GM23338 (cell line): ENCODE measurements around the gene UBE2G2. TPM values are rescaled to one million over a fixed set of nuclear protein-coding genes. Genes with fewer than 3 reads are reported as not detected.
A peak's percentile ranks its signal among the peaks of the same experiment; 100 is the strongest.

ENCODE experiments used
- ATAC-seq: fragments of 200-7000 bp; cut with Tn5 transposase; 3 replicates; pipeline ENCODE4 v1.9.1; 2020
- DNase-seq: peaks from one replicate; pipeline ENCODE4 v3.0.0-alpha.2; 2015; ENCODE audit warnings: low spot score
- H2AFZ ChIP-seq: fragments of 200-600 bp; sonication (generic); 2 replicates; pipeline ENCODE4 v1.8.0; 2016; ENCODE audit warnings: antibody characterized with exemption, mild to moderate bottlenecking, moderate library complexity
- H3F3A ChIP-seq: fragments of 200-600 bp; sonication (generic); replicated peaks from 2 replicates; pipeline ENCODE4 v1.8.0; 2017; ENCODE audit warnings: antibody characterized with exemption, mixed run types, low read depth
- H3K27ac ChIP-seq: fragments of 200-600 bp; sonication (generic); 2 replicates; pipeline ENCODE4 v1.6.1; 2016; ENCODE audit warnings: low read depth
- H3K27me3 ChIP-seq: fragments of 200-600 bp; sonication (generic); 2 replicates; pipeline ENCODE4 v1.8.0; 2016; ENCODE audit warnings: mild to moderate bottlenecking, mixed run types, moderate library complexity; ENCODE audit not compliant: insufficient read depth
- H3K36me3 ChIP-seq: fragments of 200-600 bp; sonication (generic); 2 replicates; pipeline ENCODE4 v1.8.0; 2016; ENCODE audit warnings: mild to moderate bottlenecking; ENCODE audit not compliant: insufficient read depth
- H3K4me1 ChIP-seq: fragments of 200-600 bp; sonication (generic); 2 replicates; pipeline ENCODE4 v1.8.0; 2016; ENCODE audit warnings: mild to moderate bottlenecking, moderate library complexity; ENCODE audit not compliant: insufficient read depth
- H3K4me2 ChIP-seq: fragments of 200-600 bp; sonication (generic); 2 replicates; pipeline ENCODE4 v1.7.1; 2017; ENCODE audit warnings: mixed run types
- H3K4me3 ChIP-seq: fragments of 200-600 bp; sonication (generic); 2 replicates; pipeline ENCODE4 v1.6.1; 2016; ENCODE audit warnings: mixed run types
- H3K79me2 ChIP-seq: fragments of 200-600 bp; sonication (generic); replicated peaks from 2 replicates; pipeline ENCODE4 v1.8.0; 2017; ENCODE audit warnings: mild to moderate bottlenecking; ENCODE audit not compliant: insufficient read depth
- H3K9me2 ChIP-seq: fragments of 200-600 bp; sonication (generic); 2 replicates; pipeline ENCODE4 v1.8.0; 2017; ENCODE audit not compliant: insufficient read depth
- H4K20me1 ChIP-seq: fragments of 200-600 bp; sonication (generic); replicated peaks from 2 replicates; pipeline ENCODE4 v1.8.0; 2017; ENCODE audit warnings: mild to moderate bottlenecking; ENCODE audit not compliant: insufficient read depth
- H3K27ac Mint-ChIP-seq: 2 replicates; pipeline ENCODE4 v1.8.0; 2020; ENCODE audit warnings: inconsistent platforms, mild to moderate bottlenecking, moderate library complexity, mixed read lengths
- H3K27me3 Mint-ChIP-seq: 3 replicates; pipeline ENCODE4 v1.8.0; 2022; ENCODE audit warnings: low read depth, mild to moderate bottlenecking, moderate library complexity, mixed read lengths, inconsistent platforms; ENCODE audit not compliant: insufficient read depth, poor library complexity
- H3K36me3 Mint-ChIP-seq: 3 replicates; pipeline ENCODE4 v1.8.0; 2021; ENCODE audit warnings: low read depth, mild to moderate bottlenecking, inconsistent platforms, moderate library complexity, mixed read lengths
- H3K4me1 Mint-ChIP-seq: 3 replicates; pipeline ENCODE4 v1.8.0; 2020; ENCODE audit warnings: mild to moderate bottlenecking, inconsistent platforms, mixed read lengths
- H3K4me3 Mint-ChIP-seq: 3 replicates; pipeline ENCODE4 v1.8.0; 2021; ENCODE audit warnings: moderate library complexity, mild to moderate bottlenecking, inconsistent platforms, mixed read lengths
- H3K9me3 Mint-ChIP-seq: 3 replicates; pipeline ENCODE4 v1.8.0; 2020; ENCODE audit warnings: moderate library complexity, mild to moderate bottlenecking, inconsistent platforms, mixed read lengths
- EZH2 ChIP-seq: fragments of 200-600 bp; sonication (generic); IDR thresholded peaks from one replicate; pipeline ENCODE4 v1.8.0; 2017; ENCODE audit warnings: antibody characterized with exemption, mild to moderate bottlenecking, low read depth; ENCODE audit not compliant: unreplicated experiment
- JUNB ChIP-seq: IDR thresholded peaks from one replicate; pipeline ENCODE4 v1.6.1; 2016; ENCODE audit warnings: antibody characterized with exemption; ENCODE audit not compliant: unreplicated experiment
- NANOG ChIP-seq: IDR thresholded peaks from 2 replicates; pipeline ENCODE4 v1.6.1; 2016; ENCODE audit warnings: antibody characterized with exemption, borderline replicate concordance
- ZNF331 ChIP-seq: fragments of 250-450 bp; sonication (Bioruptor Pico); IDR thresholded peaks from 2 replicates; pipeline ENCODE4 v1.5.0; 2020; ENCODE audit warnings: low read depth, mild to moderate bottlenecking, moderate library complexity
- polyA plus RNA-seq: library from polyadenylated mRNA; unstranded; fragments of >200 nt; fragmentation: Nextera tagmentation; extraction: Ambion mirVana; gene quantifications from 2 replicates; pipeline ENCODE4 v1.2.1, GENCODE V29; 2016
- total RNA-seq: library from RNA; depleted of rRNA; stranded (reverse); fragments of >200 nt; shearing (Covaris generic); gene quantifications from 2 replicates; pipeline ENCODE4 v1.2.3, GENCODE V29; 2014
- TF ChIP-seq, protein P1 (sequence below), 2 experiments: fragments of 200-600 bp in 1 of 2; sonication (generic) in 1 of 2; conservative IDR thresholded peaks; 2 replicates each; pipeline versions ENCODE4 v1.5.1 to v1.6.1; 2016 to 2017; ENCODE audit warnings: antibody characterized with exemption in 2 of 2, low read depth in 2 of 2, mild to moderate bottlenecking in 2 of 2, moderate library complexity in 1 of 2
- TF ChIP-seq, protein P2 (sequence below): IDR thresholded peaks from 2 replicates; pipeline ENCODE4 v1.6.1; 2016; ENCODE audit warnings: antibody characterized with exemption
- TF ChIP-seq, protein P3 (sequence below): fragments of 250-450 bp; sonication (Bioruptor Pico); IDR thresholded peaks from 2 replicates; pipeline ENCODE4 v1.5.0; 2020; ENCODE audit warnings: mild to moderate bottlenecking, moderate library complexity

Gene UBE2G2
- total and polyA plus RNA-seq, 2 experiments from 2014 or later, result 66.4 to 100 TPM

DNA sequence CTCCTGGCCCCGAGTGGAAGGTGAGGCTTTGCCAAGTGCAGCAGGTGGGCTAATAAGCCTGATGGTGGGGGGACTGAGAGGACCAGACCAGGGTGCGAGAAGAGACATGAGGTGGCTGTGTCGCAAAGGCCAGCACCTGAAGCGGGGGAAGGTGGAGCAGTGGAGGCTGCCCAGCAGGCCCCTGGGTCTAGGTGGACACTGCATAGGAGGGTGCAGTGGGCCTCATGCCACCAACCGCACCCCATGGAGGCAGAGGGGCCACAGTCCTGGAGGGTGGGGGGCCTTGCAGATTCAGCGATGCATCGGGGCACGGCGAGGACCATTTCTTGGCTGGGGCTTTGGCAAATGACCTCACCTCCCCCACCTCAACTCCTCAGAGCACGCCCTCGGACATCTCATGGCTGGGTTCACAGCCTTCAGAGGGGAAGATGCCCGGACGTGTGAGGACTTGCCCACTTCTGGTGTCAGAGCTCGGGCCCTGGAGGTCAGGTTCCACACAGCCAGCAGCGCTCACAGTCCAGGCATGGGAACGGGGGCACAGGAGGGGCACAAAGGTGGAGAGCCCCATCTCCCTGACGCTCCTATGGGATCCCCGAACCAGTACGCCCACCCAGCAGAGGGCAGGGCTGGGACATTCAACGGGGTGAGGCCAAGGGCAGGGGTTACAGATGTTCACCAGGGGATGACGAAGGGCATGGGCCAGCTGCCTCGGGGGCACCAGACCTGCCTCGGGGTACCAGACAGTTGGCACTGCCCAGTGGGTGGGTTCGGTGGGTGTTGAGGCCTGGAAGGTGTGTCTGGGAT, 35.4 kb downstream of the UBE2G2 start:
- Histone ChIP-seq H3K9me2 (no peaks in the 10 kb centered on the region), H3K36me3 (peaks cover 4% of the 10 kb centered on the region; the same call in 1 of the 2 replicates), H3K27ac (peak overlapping the region; percentile 66; the same call in 1 of the 2 replicates), H3K4me1 (peaks cover 12% of the 10 kb centered on the region), H3F3A (0 out of 2 replicates have a peak, but pooled peaks cover 2% of the 10 kb centered on the region), H2AFZ (no peak overlapping the region), H3K4me2 (no peak overlapping the region), H4K20me1 (no peaks in the 10 kb centered on the region), H3K4me3 (no peak overlapping the region), H3K27me3 (no peaks in the 10 kb centered on the region), H3K79me2 (no peaks in the 10 kb centered on the region)
- Mint-ChIP-seq H3K27ac (peak overlapping the region; percentile 90), H3K4me3 (no peak overlapping the region), H3K36me3 (peaks cover 24% of the 10 kb centered on the region), H3K4me1 (peaks cover 41% of the 10 kb centered on the region), H3K27me3 (peaks cover 17% of the 10 kb centered on the region), H3K9me3 (peaks cover 3% of the 10 kb centered on the region; the same call in 2 of the 3 replicates)
- DNase-seq (no peak), ATAC-seq (no peak)
- TF ChIP-seq, protein P1, sequence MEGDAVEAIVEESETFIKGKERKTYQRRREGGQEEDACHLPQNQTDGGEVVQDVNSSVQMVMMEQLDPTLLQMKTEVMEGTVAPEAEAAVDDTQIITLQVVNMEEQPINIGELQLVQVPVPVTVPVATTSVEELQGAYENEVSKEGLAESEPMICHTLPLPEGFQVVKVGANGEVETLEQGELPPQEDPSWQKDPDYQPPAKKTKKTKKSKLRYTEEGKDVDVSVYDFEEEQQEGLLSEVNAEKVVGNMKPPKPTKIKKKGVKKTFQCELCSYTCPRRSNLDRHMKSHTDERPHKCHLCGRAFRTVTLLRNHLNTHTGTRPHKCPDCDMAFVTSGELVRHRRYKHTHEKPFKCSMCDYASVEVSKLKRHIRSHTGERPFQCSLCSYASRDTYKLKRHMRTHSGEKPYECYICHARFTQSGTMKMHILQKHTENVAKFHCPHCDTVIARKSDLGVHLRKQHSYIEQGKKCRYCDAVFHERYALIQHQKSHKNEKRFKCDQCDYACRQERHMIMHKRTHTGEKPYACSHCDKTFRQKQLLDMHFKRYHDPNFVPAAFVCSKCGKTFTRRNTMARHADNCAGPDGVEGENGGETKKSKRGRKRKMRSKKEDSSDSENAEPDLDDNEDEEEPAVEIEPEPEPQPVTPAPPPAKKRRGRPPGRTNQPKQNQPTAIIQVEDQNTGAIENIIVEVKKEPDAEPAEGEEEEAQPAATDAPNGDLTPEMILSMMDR (conservative IDR thresholded peaks at IDR 0.05; ENCODE audit: low read depth in 2 of 2), result peak in 1 of 2 experiments; percentile 15; a peak in 1 of 4 replicates
- TF ChIP-seq ZNF331 (CRISPR knock-in tag), result no peak

DNA sequence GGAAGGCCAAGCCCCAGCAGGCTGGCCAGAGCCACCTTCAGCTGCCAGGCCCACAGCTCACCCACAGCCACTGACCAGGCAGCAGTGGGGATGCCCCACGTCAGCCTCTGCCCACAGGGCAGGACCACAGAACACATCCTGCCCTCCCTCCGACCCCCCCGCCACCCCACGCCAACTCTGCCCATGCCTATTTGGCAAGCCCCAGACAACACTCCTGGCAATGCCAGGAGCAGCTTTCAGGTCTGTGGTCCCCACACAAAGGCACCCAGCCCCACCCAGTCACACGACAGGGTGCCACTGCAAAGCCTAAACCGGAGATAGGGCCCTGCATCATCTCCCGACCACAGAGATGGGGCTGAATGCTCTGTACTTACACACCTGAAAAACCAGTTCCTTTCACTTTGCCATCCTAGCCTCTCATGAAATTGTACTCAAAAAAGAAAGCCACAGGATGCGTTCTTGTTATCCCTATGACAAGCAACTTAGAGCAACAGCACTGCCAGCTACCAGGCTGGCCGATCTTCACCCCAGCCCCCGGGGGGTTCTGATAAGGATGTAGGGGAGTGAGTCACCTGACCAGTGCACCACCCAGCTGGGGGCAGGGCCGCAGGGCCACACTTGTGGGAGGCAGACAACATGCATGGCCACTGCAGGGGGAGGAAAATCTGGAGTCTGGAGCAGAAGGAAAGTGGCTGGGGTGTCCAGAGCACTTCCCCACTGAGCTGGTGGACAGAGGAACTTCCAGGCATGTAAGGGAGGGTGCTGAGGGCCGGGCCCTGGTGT, 36.2 kb downstream of the UBE2G2 start:
- H3K27me3 Mint-ChIP-seq, result peaks cover 16% of the 10 kb centered on the region
- Histone ChIP-seq H4K20me1 (no peaks in the 10 kb centered on the region), H2AFZ (no peak overlapping the region), H3K9me2 (no peaks in the 10 kb centered on the region), H3K79me2 (no peaks in the 10 kb centered on the region), H3K27ac (peak overlapping the region; percentile 66; the same call in 1 of the 2 replicates), H3K4me1 (peaks cover 12% of the 10 kb centered on the region), H3K4me2 (no peak overlapping the region), H3K4me3 (no peak overlapping the region), H3F3A (0 out of 2 replicates have a peak, but pooled peaks cover 2% of the 10 kb centered on the region), H3K36me3 (no peaks in the 10 kb centered on the region), H3K27me3 (no peaks in the 10 kb centered on the region)
- ATAC-seq (no peak), DNase-seq (no peak)
- H3K36me3 Mint-ChIP-seq, result peaks cover 16% of the 10 kb centered on the region
- H3K4me3 Mint-ChIP-seq, result no peak overlapping the region
- H3K27ac Mint-ChIP-seq, result peak overlapping the region; percentile 90
- peaks cover 49% of the 10 kb centered on the region for H3K4me1 Mint-ChIP-seq
- H3K9me3 Mint-ChIP-seq, result peaks cover 3% of the 10 kb centered on the region; the same call in 2 of the 3 replicates
- TF ChIP-seq ZNF331 (CRISPR knock-in tag) (no peak), EZH2 (no peak), NANOG (no peak), JUNB (no peak)
- TF ChIP-seq, protein P2, sequence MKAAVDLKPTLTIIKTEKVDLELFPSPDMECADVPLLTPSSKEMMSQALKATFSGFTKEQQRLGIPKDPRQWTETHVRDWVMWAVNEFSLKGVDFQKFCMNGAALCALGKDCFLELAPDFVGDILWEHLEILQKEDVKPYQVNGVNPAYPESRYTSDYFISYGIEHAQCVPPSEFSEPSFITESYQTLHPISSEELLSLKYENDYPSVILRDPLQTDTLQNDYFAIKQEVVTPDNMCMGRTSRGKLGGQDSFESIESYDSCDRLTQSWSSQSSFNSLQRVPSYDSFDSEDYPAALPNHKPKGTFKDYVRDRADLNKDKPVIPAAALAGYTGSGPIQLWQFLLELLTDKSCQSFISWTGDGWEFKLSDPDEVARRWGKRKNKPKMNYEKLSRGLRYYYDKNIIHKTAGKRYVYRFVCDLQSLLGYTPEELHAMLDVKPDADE, result no peak
- TF ChIP-seq, protein P3, sequence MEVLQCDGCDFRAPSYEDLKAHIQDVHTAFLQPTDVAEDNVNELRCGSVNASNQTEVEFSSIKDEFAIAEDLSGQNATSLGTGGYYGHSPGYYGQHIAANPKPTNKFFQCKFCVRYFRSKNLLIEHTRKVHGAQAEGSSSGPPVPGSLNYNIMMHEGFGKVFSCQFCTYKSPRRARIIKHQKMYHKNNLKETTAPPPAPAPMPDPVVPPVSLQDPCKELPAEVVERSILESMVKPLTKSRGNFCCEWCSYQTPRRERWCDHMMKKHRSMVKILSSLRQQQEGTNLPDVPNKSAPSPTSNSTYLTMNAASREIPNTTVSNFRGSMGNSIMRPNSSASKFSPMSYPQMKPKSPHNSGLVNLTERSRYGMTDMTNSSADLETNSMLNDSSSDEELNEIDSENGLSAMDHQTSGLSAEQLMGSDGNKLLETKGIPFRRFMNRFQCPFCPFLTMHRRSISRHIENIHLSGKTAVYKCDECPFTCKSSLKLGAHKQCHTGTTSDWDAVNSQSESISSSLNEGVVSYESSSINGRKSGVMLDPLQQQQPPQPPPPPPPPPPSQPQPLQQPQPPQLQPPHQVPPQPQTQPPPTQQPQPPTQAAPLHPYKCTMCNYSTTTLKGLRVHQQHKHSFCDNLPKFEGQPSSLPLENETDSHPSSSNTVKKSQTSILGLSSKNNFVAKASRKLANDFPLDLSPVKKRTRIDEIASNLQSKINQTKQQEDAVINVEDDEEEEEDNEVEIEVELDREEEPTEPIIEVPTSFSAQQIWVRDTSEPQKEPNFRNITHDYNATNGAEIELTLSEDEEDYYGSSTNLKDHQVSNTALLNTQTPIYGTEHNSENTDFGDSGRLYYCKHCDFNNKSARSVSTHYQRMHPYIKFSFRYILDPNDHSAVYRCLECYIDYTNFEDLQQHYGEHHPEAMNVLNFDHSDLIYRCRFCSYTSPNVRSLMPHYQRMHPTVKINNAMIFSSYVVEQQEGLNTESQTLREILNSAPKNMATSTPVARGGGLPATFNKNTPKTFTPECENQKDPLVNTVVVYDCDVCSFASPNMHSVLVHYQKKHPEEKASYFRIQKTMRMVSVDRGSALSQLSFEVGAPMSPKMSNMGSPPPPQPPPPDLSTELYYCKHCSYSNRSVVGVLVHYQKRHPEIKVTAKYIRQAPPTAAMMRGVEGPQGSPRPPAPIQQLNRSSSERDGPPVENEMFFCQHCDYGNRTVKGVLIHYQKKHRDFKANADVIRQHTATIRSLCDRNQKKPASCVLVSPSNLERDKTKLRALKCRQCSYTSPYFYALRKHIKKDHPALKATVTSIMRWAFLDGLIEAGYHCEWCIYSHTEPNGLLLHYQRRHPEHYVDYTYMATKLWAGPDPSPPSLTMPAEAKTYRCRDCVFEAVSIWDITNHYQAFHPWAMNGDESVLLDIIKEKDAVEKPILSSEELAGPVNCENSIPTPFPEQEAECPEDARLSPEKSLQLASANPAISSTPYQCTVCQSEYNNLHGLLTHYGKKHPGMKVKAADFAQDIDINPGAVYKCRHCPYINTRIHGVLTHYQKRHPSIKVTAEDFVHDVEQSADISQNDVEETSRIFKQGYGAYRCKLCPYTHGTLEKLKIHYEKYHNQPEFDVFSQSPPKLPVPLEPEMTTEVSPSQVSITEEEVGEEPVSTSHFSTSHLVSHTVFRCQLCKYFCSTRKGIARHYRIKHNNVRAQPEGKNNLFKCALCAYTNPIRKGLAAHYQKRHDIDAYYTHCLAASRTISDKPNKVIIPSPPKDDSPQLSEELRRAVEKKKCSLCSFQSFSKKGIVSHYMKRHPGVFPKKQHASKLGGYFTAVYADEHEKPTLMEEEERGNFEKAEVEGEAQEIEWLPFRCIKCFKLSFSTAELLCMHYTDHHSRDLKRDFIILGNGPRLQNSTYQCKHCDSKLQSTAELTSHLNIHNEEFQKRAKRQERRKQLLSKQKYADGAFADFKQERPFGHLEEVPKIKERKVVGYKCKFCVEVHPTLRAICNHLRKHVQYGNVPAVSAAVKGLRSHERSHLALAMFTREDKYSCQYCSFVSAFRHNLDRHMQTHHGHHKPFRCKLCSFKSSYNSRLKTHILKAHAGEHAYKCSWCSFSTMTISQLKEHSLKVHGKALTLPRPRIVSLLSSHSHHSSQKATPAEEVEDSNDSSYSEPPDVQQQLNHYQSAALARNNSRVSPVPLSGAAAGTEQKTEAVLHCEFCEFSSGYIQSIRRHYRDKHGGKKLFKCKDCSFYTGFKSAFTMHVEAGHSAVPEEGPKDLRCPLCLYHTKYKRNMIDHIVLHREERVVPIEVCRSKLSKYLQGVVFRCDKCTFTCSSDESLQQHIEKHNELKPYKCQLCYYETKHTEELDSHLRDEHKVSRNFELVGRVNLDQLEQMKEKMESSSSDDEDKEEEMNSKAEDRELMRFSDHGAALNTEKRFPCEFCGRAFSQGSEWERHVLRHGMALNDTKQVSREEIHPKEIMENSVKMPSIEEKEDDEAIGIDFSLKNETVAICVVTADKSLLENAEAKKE (CRISPR knock-in tag), result no peak
